ENCODE results near the gene GDI2. TPM values are rescaled to one million over a fixed set of nuclear protein-coding genes. Genes with fewer than 3 reads are reported as not detected.
"Not testable (repeated sequence)": the region's sequence is repeated elsewhere in the genome, so short reads cannot be mapped to it uniquely, and the experiment has no call there.

GDI2 gene
- total RNA-seq, 6 experiments from 2014 or later = 248 to 267 (median 259) TPM

GRCh38 chr10:5812283-5813090 is 747 bp downstream of the GDI2 start:
- peaks cover 43% of the 10 kb centered on the region for H3K4me1 Mint-ChIP-seq (ENCODE audit: low read depth)
- H3K27ac Mint-ChIP-seq = peak overlapping the region; percentile 69
- no peaks in the 10 kb centered on the region; the same call in 1 of the 2 replicates for H3K27me3 Mint-ChIP-seq (ENCODE audit: insufficient read depth)
- no peak for DNase-seq
- no peaks in the 10 kb centered on the region for H3K9me3 Mint-ChIP-seq
- peak overlapping the region; percentile 92 for H3K4me3 Mint-ChIP-seq
- no peak; the same call in 1 of the 2 replicates for TF ChIP-seq CTCF (IDR thresholded peaks at IDR 0.05)
- H3K36me3 Mint-ChIP-seq (ENCODE audit: low read depth) = peaks cover 23% of the 10 kb centered on the region

GRCh38 chr10:5811387-5811821 is 1.8 kb downstream of the GDI2 start:
- Mint-ChIP-seq H3K9me3 (no peaks in the 10 kb centered on the region), H3K4me3 (peak overlapping the region; percentile 92), H3K27ac (peak overlapping the region; percentile 69), H3K36me3 (ENCODE audit: low read depth) (peaks cover 23% of the 10 kb centered on the region), H3K27me3 (ENCODE audit: insufficient read depth) (no peaks in the 10 kb centered on the region; the same call in 1 of the 2 replicates), H3K4me1 (ENCODE audit: low read depth) (peaks cover 54% of the 10 kb centered on the region)
- no peak for TF ChIP-seq CTCF (IDR thresholded peaks at IDR 0.05)
- DNase-seq = peak; percentile 59

GRCh38 chr10:5810225-5810624 is 3.0 kb downstream of the GDI2 start:
- peak overlapping the region; percentile 92 for H3K4me3 Mint-ChIP-seq
- H3K27ac Mint-ChIP-seq = peak overlapping the region; percentile 69
- peaks cover 30% of the 10 kb centered on the region for H3K36me3 Mint-ChIP-seq (ENCODE audit: low read depth)
- H3K27me3 Mint-ChIP-seq (ENCODE audit: insufficient read depth) = no peaks in the 10 kb centered on the region; the same call in 1 of the 2 replicates
- H3K9me3 Mint-ChIP-seq = no peaks in the 10 kb centered on the region
- no peak for TF ChIP-seq CTCF (IDR thresholded peaks at IDR 0.05)
- no peak for DNase-seq
- peaks cover 54% of the 10 kb centered on the region for H3K4me1 Mint-ChIP-seq (ENCODE audit: low read depth)

- Mint-ChIP-seq H3K27me3 (ENCODE audit: insufficient read depth) (no peaks in the 10 kb centered on the region; the same call in 1 of the 2 replicates), H3K4me1 (ENCODE audit: low read depth) (peaks cover 50% of the 10 kb centered on the region), H3K27ac (peak overlapping the region; percentile 69), H3K36me3 (ENCODE audit: low read depth) (peaks cover 24% of the 10 kb centered on the region), H3K9me3 (no peaks in the 10 kb centered on the region), H3K4me3 (peak overlapping the region; percentile 92)
- DNase-seq = no peak
- TF ChIP-seq CTCF (IDR thresholded peaks at IDR 0.05) = no peak
Observed at GRCh38 chr10:5809527-5810154, 3.6 kb downstream of the GDI2 start.

- H3K36me3 Mint-ChIP-seq (ENCODE audit: low read depth) = peaks cover 25% of the 10 kb centered on the region
- H3K4me1 Mint-ChIP-seq (ENCODE audit: low read depth) = peaks cover 49% of the 10 kb centered on the region
- H3K9me3 Mint-ChIP-seq; H3K27me3 Mint-ChIP-seq (ENCODE audit: insufficient read depth); DNase-seq: not testable (repeated sequence)
- peak overlapping the region; percentile 69; the same call in 1 of the 2 replicates for H3K27ac Mint-ChIP-seq
- peak overlapping the region; percentile 92; the same call in 1 of the 2 replicates for H3K4me3 Mint-ChIP-seq
Observed at GRCh38 chr10:5808783-5809392, 4.3 kb downstream of the GDI2 start.
